Measurements from ENCODE around the gene RSBN1L. TPM values are rescaled to one million over a fixed set of nuclear protein-coding genes. Genes with fewer than 3 reads are reported as not detected.

RSBN1L gene
- total RNA-seq, 1 experiment from 2014 or later = 15.5 TPM

DNA sequence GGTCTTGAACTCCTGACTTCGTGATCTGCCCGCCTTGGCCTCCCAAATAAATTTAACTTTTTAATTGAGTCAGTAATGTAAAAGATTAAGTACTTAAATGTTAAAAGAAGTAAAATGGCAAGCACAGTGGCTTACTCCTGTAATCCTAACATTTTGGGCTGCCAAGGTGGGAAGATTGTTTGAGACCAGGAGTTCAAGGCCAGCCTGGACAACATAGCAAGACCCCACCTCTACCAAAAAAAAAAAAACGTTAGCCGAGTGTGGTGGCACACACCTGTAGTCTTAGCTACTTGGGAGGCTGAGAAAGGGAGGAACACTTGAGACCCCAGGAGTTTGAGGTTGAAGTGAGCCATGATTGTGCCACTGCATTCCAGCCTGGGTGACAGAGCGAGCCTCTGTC lies 128.4 kb downstream of the RSBN1L start:
- Histone ChIP-seq H3K4me1 (ENCODE audit: control insufficient read depth in 1 of 2, insufficient read depth in 2 of 2, low read length in 2 of 2) (no peaks in the 10 kb centered on the region), H3K4me2 (ENCODE audit: low read length) (no peak overlapping the region), H3K36me3 (ENCODE audit: control insufficient read depth in 1 of 2, insufficient read depth in 2 of 2, low read length in 2 of 2) (no peaks in the 10 kb centered on the region), H3K27ac (ENCODE audit: low read depth, low read length) (no peak overlapping the region), H2AFZ (ENCODE audit: low read depth, low read length, poor library complexity, severe bottlenecking) (no peak overlapping the region), H3K9me2 (ENCODE audit: insufficient read depth) (no peaks in the 10 kb centered on the region), H3K9ac (ENCODE audit: low read length) (no peak overlapping the region), H3K27me3 (ENCODE audit: insufficient read depth, low read length) (no peaks in the 10 kb centered on the region), H3K79me2 (ENCODE audit: insufficient read depth, low read length) (peaks cover 28% of the 10 kb centered on the region), H3K9me3 (ENCODE audit: control insufficient read depth in 1 of 2, insufficient read depth in 1 of 2, low read depth in 1 of 2, low read length in 2 of 2) (peaks cover 9 to 15% of the 10 kb centered on the region in 2 experiments; a peak in 3 of 4 replicates), H3K4me3 (replicated peaks in 1 of 2; ENCODE audit: low read depth in 1 of 2, low read length in 2 of 2) (no peak overlapping the region), H4K20me1 (ENCODE audit: insufficient read depth) (no peaks in the 10 kb centered on the region)
- DNase-seq (ENCODE audit: low read depth, low spot score) = no peak
- TF ChIP-seq EZH2phosphoT487 (IDR thresholded peaks at IDR 0.05; ENCODE audit: borderline replicate concordance) = no peak
- TF ChIP-seq ZFX (IDR thresholded peaks at IDR 0.05) = no peak
- TF ChIP-seq CBX3 (IDR thresholded peaks at IDR 0.05; ENCODE audit: low read depth) = no peak
- TF ChIP-seq, protein P1, sequence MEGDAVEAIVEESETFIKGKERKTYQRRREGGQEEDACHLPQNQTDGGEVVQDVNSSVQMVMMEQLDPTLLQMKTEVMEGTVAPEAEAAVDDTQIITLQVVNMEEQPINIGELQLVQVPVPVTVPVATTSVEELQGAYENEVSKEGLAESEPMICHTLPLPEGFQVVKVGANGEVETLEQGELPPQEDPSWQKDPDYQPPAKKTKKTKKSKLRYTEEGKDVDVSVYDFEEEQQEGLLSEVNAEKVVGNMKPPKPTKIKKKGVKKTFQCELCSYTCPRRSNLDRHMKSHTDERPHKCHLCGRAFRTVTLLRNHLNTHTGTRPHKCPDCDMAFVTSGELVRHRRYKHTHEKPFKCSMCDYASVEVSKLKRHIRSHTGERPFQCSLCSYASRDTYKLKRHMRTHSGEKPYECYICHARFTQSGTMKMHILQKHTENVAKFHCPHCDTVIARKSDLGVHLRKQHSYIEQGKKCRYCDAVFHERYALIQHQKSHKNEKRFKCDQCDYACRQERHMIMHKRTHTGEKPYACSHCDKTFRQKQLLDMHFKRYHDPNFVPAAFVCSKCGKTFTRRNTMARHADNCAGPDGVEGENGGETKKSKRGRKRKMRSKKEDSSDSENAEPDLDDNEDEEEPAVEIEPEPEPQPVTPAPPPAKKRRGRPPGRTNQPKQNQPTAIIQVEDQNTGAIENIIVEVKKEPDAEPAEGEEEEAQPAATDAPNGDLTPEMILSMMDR (IDR thresholded peaks at IDR 0.05 in 2 of 3, conservative IDR thresholded peaks at IDR 0.05 in 1 of 3; ENCODE audit: borderline replicate concordance in 1 of 3, insufficient read depth in 1 of 3, low read depth in 2 of 3, low read length in 2 of 3) = no peak
- TF ChIP-seq ZBTB33 (IDR thresholded peaks at IDR 0.05; ENCODE audit: extremely low read depth, insufficient replicate concordance, low read length) = no peak
- TF ChIP-seq POLR2AphosphoS5 (IDR thresholded peaks at IDR 0.05; ENCODE audit: low read depth, low read length) = no peak
- no peak for TF ChIP-seq SIN3A (IDR thresholded peaks at IDR 0.05; ENCODE audit: low read depth)
- no peak for TF ChIP-seq EZH2 (IDR thresholded peaks at IDR 0.05)
- ChIA-PET RAD21 (ENCODE audit: low non-redundant PET in 1 of 2, low total read pairs in 2 of 2, uncharacterized antibody in 2 of 2, unreplicated experiment in 2 of 2) (no interaction called here), POLR2A (no interaction called here), CTCF (no interaction called here)
- ATAC-seq = no peak
- intact Hi-C loops (cut with micrococcal nuclease) = no loop called here
- BruUV-seq (replicated peaks) = no TSS peak

Measured in HCT116 (cell line).